ENCODE results near the gene STX10. TPM values are rescaled to one million over a fixed set of nuclear protein-coding genes. Genes with fewer than 3 reads are reported as not detected.

Gene STX10
- total and polyA plus RNA-seq, 9 of the 15 experiments (the other 6 are each of a cell fraction or from before 2014, with no cell fraction given), result 0.51 to 66.3 (median 31.0) TPM

GRCh38 chr19:13153569-13154240 is 3.5 kb upstream of the STX10 start (continued):
- no peak for TF ChIP-seq ID3 (CRISPR knock-in tag; IDR thresholded peaks at IDR 0.05)
- TF ChIP-seq ID3 (tag; IDR thresholded peaks at IDR 0.05), result no peak
- TF ChIP-seq HMGXB4 (CRISPR knock-in tag; IDR thresholded peaks at IDR 0.05), result no peak
- no peak for TF ChIP-seq KAT8 (IDR thresholded peaks at IDR 0.05; ENCODE audit: low read depth)
- TF ChIP-seq BRD9 (IDR thresholded peaks at IDR 0.05; ENCODE audit: low read depth, partially characterized antibody), result no peak
- no peak for TF ChIP-seq ZC3H11A (IDR thresholded peaks at IDR 0.05; ENCODE audit: low read depth, low read length)
- no peak for TF ChIP-seq ZFP91 (CRISPR knock-in tag; IDR thresholded peaks at IDR 0.05)
- no peak for TF ChIP-seq PHF21A (IDR thresholded peaks at IDR 0.05; ENCODE audit: borderline replicate concordance, low read depth)
- TF ChIP-seq SNRNP70 (optimal IDR thresholded peaks at IDR 0.05; ENCODE audit: low read depth, low read length), result no peak
- no peak for TF ChIP-seq ZNF445 (CRISPR knock-in tag; IDR thresholded peaks at IDR 0.05; ENCODE audit: low read depth)
- TF ChIP-seq SOX6 (IDR thresholded peaks at IDR 0.05), result no peak
- no peak for TF ChIP-seq KLF10 (CRISPR knock-in tag; IDR thresholded peaks at IDR 0.05)
- TF ChIP-seq HNRNPUL1 (IDR thresholded peaks at IDR 0.05; ENCODE audit: low read length), result no peak
- no peak for TF ChIP-seq TAF7 (tag; IDR thresholded peaks at IDR 0.05)
- no peak for TF ChIP-seq ZNF79 (CRISPR knock-in tag; IDR thresholded peaks at IDR 0.05; ENCODE audit: low read depth)
- TF ChIP-seq IFI16 (CRISPR knock-in tag; IDR thresholded peaks at IDR 0.05), result no peak
- no peak for TF ChIP-seq SREBF2 (CRISPR knock-in tag; IDR thresholded peaks at IDR 0.05)
- no peak for TF ChIP-seq YY1 (IDR thresholded peaks at IDR 0.05; ENCODE audit: borderline replicate concordance in 1 of 3, control insufficient read depth in 1 of 3, extremely low read depth in 1 of 3, insufficient read depth in 3 of 3, insufficient read length in 1 of 3, insufficient replicate concordance in 2 of 3, low read depth in 1 of 3, low read length in 2 of 3)
- no peak for TF ChIP-seq POLR3A (IDR thresholded peaks at IDR 0.05; ENCODE audit: borderline replicate concordance, extremely low read depth, insufficient read depth, insufficient read length)
- TF ChIP-seq ARNT (IDR thresholded peaks at IDR 0.05), result no peak
- no peak for TF ChIP-seq ZNF217 (CRISPR knock-in tag; IDR thresholded peaks at IDR 0.05)
- TF ChIP-seq RBM34 (IDR thresholded peaks at IDR 0.05; ENCODE audit: borderline replicate concordance, insufficient read depth, low read length), result 0 out of 2 replicates have a peak, but pooled peaks have one; percentile 83
- no peak for TF ChIP-seq ZNF347 (CRISPR knock-in tag; IDR thresholded peaks at IDR 0.05; ENCODE audit: low read depth)

Data from K562 (cell line).